Mesenchymal stem cell (in vitro differentiated cells and primary cell): ENCODE results near the gene TMEM45A.

Experiments used
- DNase-seq: peaks from one replicate; pipeline ENCODE4 v3.0.0-alpha.2; 2013
- H2AFZ ChIP-seq: one replicate; pipeline ENCODE4 v1.6.1; 2013; ENCODE audit warnings: low read depth, mild to moderate bottlenecking, control low read depth, inconsistent platforms, low read length, moderate library complexity
- H2AK5ac ChIP-seq: 2 replicates; pipeline ENCODE4 v1.6.1; 2013; ENCODE audit warnings: low read length, moderate library complexity, mild to moderate bottlenecking, inconsistent platforms; ENCODE audit not compliant: severe bottlenecking
- H2BK120ac ChIP-seq: one replicate; pipeline ENCODE4 v1.6.1; 2013; ENCODE audit warnings: low read depth, mild to moderate bottlenecking, inconsistent platforms, low read length, moderate library complexity
- H2BK12ac ChIP-seq, 2 experiments: one replicate each; pipeline ENCODE4 v1.6.1; 2013; ENCODE audit warnings: inconsistent platforms in 2 of 2, low read length in 2 of 2, mild to moderate bottlenecking in 2 of 2, moderate library complexity in 2 of 2, control low read depth in 1 of 2
- H2BK15ac ChIP-seq: one replicate; pipeline ENCODE4 v1.6.1; 2013; ENCODE audit warnings: mild to moderate bottlenecking, low read depth, inconsistent platforms; ENCODE audit not compliant: poor library complexity, severe bottlenecking
- H2BK5ac ChIP-seq: 2 replicates; pipeline ENCODE4 v1.6.1; 2013; ENCODE audit warnings: low read depth, mild to moderate bottlenecking, low read length, control low read depth, inconsistent platforms; ENCODE audit not compliant: poor library complexity, severe bottlenecking
- H3K14ac ChIP-seq, 2 experiments: one replicate each; pipeline ENCODE4 v1.6.1; 2013; ENCODE audit warnings: inconsistent platforms in 2 of 2, low read length in 2 of 2, control low read depth in 1 of 2, mild to moderate bottlenecking in 1 of 2, moderate library complexity in 1 of 2
- H3K18ac ChIP-seq, 2 experiments: one replicate each; pipeline ENCODE4 v1.6.1; 2013; ENCODE audit warnings: inconsistent platforms in 2 of 2, low read length in 2 of 2, control low read depth in 1 of 2, low read depth in 1 of 2, mild to moderate bottlenecking in 1 of 2
- H3K23ac ChIP-seq, 2 experiments: one replicate each; pipeline ENCODE4 v1.6.1; 2013; ENCODE audit warnings: inconsistent platforms in 2 of 2, low read length in 2 of 2, mild to moderate bottlenecking in 2 of 2, moderate library complexity in 2 of 2, control low read depth in 1 of 2
- H3K27ac ChIP-seq: 2 replicates; pipeline ENCODE4 v1.5.1; 2013; ENCODE audit warnings: mild to moderate bottlenecking, moderate library complexity, low read length, control low read depth, inconsistent platforms; ENCODE audit not compliant: poor library complexity, severe bottlenecking
- H3K27me3 ChIP-seq, 2 experiments: 2 replicates each; pipeline versions ENCODE4 v1.6.1 to v1.7.0; 2013; ENCODE audit warnings: low read length in 2 of 2, mild to moderate bottlenecking in 2 of 2, moderate library complexity in 2 of 2, control low read depth in 1 of 2, inconsistent platforms in 1 of 2; ENCODE audit not compliant: control insufficient read depth in 1 of 2, insufficient read depth in 1 of 2
- H3K36me3 ChIP-seq, 2 experiments: 2 replicates each; pipeline versions ENCODE4 v1.6.1 to v1.7.0; 2013; ENCODE audit warnings: low read length in 2 of 2, control low read depth in 1 of 2, inconsistent platforms in 1 of 2, low read depth in 1 of 2, mild to moderate bottlenecking in 1 of 2; ENCODE audit not compliant: insufficient read depth in 2 of 2, control insufficient read depth in 1 of 2
- H3K4ac ChIP-seq, 2 experiments: one replicate each; pipeline ENCODE4 v1.6.1; 2013; ENCODE audit warnings: inconsistent platforms in 2 of 2, low read length in 2 of 2, mild to moderate bottlenecking in 2 of 2, moderate library complexity in 2 of 2, control low read depth in 1 of 2, low read depth in 1 of 2
- H3K4me1 ChIP-seq: 2 replicates; pipeline ENCODE4 v1.6.1; 2013; ENCODE audit warnings: low read depth, low read length, control low read depth; ENCODE audit not compliant: control insufficient read depth, insufficient read depth
- H3K4me2 ChIP-seq: 2 replicates; pipeline ENCODE4 v1.6.1; 2013; ENCODE audit warnings: low read length, mild to moderate bottlenecking, inconsistent platforms; ENCODE audit not compliant: poor library complexity, severe bottlenecking
- H3K4me3 ChIP-seq, 2 experiments: 2 replicates each; pipeline versions ENCODE4 v1.5.1 to v1.7.0; 2013; ENCODE audit warnings: low read length in 2 of 2, mild to moderate bottlenecking in 2 of 2, control low read depth in 1 of 2, low read depth in 1 of 2; ENCODE audit not compliant: insufficient read depth in 1 of 2
- H3K79me1 ChIP-seq: replicated peaks from 2 replicates; pipeline ENCODE4 v1.6.1; 2013; ENCODE audit warnings: mild to moderate bottlenecking, control low read depth, low read length, inconsistent platforms; ENCODE audit not compliant: poor library complexity, severe bottlenecking
- H3K9ac ChIP-seq: 2 replicates; pipeline ENCODE4 v1.7.0; 2013; ENCODE audit warnings: mild to moderate bottlenecking, low read length, moderate library complexity
- H3K9me3 ChIP-seq: 2 replicates; pipeline ENCODE4 v1.7.0; 2013; ENCODE audit warnings: mild to moderate bottlenecking, low read length; ENCODE audit not compliant: control insufficient read depth
- H4K8ac ChIP-seq: one replicate; pipeline ENCODE4 v1.6.1; 2013; ENCODE audit warnings: inconsistent platforms, mild to moderate bottlenecking, low read length, moderate library complexity
- H4K91ac ChIP-seq: one replicate; pipeline ENCODE4 v1.6.1; 2013; ENCODE audit warnings: mild to moderate bottlenecking, low read length, inconsistent platforms
- WGBS: methylation state at CpG from one replicate; pipeline ENCODE4 v1.1.7; 2013; ENCODE audit warnings: mixed read lengths; 5-methylcytosine and 5-hydroxymethylcytosine counted together

Gene TMEM45A

DNA sequence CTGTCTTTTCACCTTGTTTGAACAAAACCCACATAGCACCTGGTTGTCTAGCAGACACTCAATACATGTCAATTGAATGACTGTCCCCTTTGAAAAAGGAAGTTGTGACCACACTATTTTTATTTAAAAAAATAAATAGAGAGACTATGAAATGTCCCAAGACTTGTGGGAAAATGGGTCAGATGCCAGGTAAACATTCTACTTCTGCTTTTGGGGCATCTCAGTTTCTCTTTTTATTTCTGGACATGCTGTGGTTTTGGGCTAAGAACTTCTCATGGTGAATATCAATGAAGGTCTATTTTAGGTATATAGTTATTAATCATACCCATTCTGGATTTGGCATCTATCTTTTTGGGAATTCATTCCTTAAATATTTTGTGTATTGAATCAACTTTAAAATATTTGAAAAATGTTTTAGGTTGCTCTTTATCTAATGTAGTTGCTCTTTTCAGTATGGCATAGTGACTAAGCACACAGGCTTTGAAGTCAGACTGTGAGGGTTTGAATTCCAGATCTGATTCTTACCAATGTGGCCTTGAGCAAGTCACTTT is 4.4 kb downstream of the TMEM45A start:
- Histone ChIP-seq H2BK5ac (no peak overlapping the region), H3K79me1 (peaks cover 26% of the 10 kb centered on the region), H2AFZ (no peak overlapping the region), H4K8ac (no peak overlapping the region), H3K23ac (no peak overlapping the region), H3K18ac (no peak overlapping the region), H3K4me1 (peaks cover 5% of the 10 kb centered on the region), H3K4me3 (no peak overlapping the region), H4K91ac (no peak overlapping the region), H3K4ac (no peak overlapping the region), H3K9ac (no peak overlapping the region), H3K9me3 (no peaks in the 10 kb centered on the region), H2BK120ac (no peak overlapping the region), H2BK12ac (no peak overlapping the region), H2AK5ac (peak overlapping the region; percentile 91), H3K27ac (peak overlapping the region; percentile 49), H3K14ac (no peak overlapping the region), H3K4me2 (no peak overlapping the region), H3K27me3 (no peaks in the 10 kb centered on the region), H3K36me3 (no peaks in the 10 kb centered on the region), H2BK15ac (no peak overlapping the region)
- peak; percentile 12 for DNase-seq

DNA sequence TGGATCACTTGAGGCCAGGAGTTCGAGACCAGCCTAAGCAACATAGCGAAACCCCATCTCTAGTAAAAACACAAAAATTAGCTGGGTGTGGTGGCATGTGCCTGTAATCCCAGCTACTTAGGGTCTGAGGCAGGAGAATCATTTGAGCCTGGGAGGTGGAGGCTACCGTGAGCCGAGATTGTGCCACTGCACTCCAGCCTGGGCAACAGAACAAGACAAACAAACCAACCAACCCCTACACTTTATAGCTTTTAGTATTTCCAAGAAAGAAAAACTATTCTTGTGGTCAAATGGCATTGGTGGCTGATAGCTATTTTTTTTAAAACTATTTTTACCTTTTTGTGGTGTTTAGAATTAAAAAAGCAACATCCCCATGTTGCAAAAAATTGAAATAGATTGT is 7.2 kb downstream of the TMEM45A start:
- H2BK5ac ChIP-seq = no peak overlapping the region
- no peak overlapping the region for H4K8ac ChIP-seq
- no peak overlapping the region for H3K4me2 ChIP-seq
- H3K4ac ChIP-seq = no peak overlapping the region
- H3K9me3 ChIP-seq = no peaks in the 10 kb centered on the region
- no peak overlapping the region for H3K23ac ChIP-seq
- H3K27ac ChIP-seq = no peak overlapping the region
- H2AK5ac ChIP-seq = no peak overlapping the region
- H3K36me3 ChIP-seq = no peaks in the 10 kb centered on the region
- peaks cover 29% of the 10 kb centered on the region for H3K79me1 ChIP-seq
- DNase-seq = no peak
- no peak overlapping the region for H4K91ac ChIP-seq
- H3K4me3 ChIP-seq = no peak overlapping the region
- WGBS = 100% methylated on average over 1 of the region's 4 CpGs
- H2BK12ac ChIP-seq = no peak overlapping the region
- peaks cover 3% of the 10 kb centered on the region for H3K4me1 ChIP-seq
- H3K18ac ChIP-seq = no peak overlapping the region
- H2BK120ac ChIP-seq = no peak overlapping the region
- H3K27me3 ChIP-seq = no peaks in the 10 kb centered on the region
- H2AFZ ChIP-seq = no peak overlapping the region
- H3K14ac ChIP-seq = no peak overlapping the region
- no peak overlapping the region for H2BK15ac ChIP-seq
- H3K9ac ChIP-seq = no peak overlapping the region

DNA sequence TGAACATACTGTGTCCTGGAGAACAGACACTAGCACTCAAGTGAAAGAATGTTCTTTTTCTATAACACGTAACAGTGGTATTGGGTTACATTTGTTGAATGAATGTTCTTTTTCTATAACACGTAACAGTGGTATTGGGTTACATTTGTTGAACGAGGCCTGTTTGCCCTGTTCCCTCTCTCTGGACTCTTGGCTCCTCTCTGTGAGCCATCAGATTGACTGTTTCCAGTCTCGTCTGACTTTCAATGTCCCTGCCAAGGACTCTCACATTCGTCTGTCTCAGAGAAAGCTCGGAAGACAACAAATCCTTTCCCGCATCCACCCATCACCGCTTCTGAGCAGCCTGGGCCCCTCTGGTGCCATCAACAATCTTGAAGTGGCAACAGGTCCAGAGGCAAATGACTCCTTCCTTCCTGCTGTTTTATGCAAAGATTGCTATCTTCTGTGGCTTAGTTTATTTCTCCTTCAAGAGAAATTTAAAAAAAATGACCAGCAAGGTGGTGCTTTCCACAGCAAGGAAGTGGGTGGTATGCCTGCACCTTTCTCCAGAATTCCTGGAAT is 8.0 kb downstream of the TMEM45A start:
- H3K4ac ChIP-seq = no peak overlapping the region

DNA sequence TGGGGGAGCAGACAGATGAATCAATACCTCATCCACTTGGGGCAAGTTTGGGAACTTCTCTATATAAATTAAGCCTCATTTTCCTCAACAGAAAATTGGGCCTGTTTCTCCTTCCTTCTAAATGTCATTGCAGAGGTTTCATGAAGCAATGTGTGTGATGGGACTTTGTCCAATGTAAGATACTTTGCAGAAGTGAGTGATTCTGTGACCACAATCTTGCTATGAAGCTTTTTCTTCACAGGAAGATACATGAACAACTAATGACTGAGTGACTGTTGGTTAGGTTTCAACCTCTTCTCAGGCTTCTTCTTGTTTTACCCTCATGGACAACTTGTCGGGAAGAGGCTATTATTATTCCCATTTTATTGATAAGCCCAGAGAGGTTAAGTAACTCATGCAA is 11.0 kb downstream of the TMEM45A start:
- H3K23ac ChIP-seq = no peak overlapping the region
- no peak overlapping the region for H2AFZ ChIP-seq
- WGBS = 100% methylated on average over 1 of the region's 1 CpG

More for the DNA sequence above, 8.0 kb downstream of the TMEM45A start:
- H3K4me2 ChIP-seq = no peak overlapping the region
- H2BK5ac ChIP-seq = no peak overlapping the region
- H3K27ac ChIP-seq = no peak overlapping the region
- H3K36me3 ChIP-seq = no peaks in the 10 kb centered on the region
- no peak overlapping the region for H2BK12ac ChIP-seq
- no peak overlapping the region for H3K9ac ChIP-seq
- no peak overlapping the region for H4K91ac ChIP-seq
- H3K4me1 ChIP-seq = peaks cover 3% of the 10 kb centered on the region
- H3K14ac ChIP-seq = no peak overlapping the region
- H3K4me3 ChIP-seq = no peak overlapping the region
- no peak overlapping the region for H2BK15ac ChIP-seq
- no peak overlapping the region for H3K18ac ChIP-seq
- H2BK120ac ChIP-seq = no peak overlapping the region
- H2AFZ ChIP-seq = no peak overlapping the region
- WGBS = 75% methylated on average over 8 of the region's 8 CpGs
- H3K23ac ChIP-seq = no peak overlapping the region
- H3K27me3 ChIP-seq = no peaks in the 10 kb centered on the region
- peak overlapping the region; percentile 67 for H2AK5ac ChIP-seq
- peaks cover 25% of the 10 kb centered on the region for H3K79me1 ChIP-seq
- H4K8ac ChIP-seq = no peak overlapping the region
- no peaks in the 10 kb centered on the region for H3K9me3 ChIP-seq
- no peak for DNase-seq

More for the DNA sequence above, 11.0 kb downstream of the TMEM45A start:
- H4K91ac ChIP-seq = no peak overlapping the region
- no peak overlapping the region for H2BK12ac ChIP-seq
- H3K4me2 ChIP-seq = no peak overlapping the region
- H4K8ac ChIP-seq = no peak overlapping the region
- H3K4me1 ChIP-seq = peaks cover 3% of the 10 kb centered on the region
- no peak overlapping the region for H2BK120ac ChIP-seq
- no peak overlapping the region for H3K14ac ChIP-seq
- no peak overlapping the region for H2BK5ac ChIP-seq
- no peak overlapping the region for H2BK15ac ChIP-seq
- H3K27me3 ChIP-seq = no peaks in the 10 kb centered on the region
- no peak overlapping the region for H3K4ac ChIP-seq
- no peaks in the 10 kb centered on the region for H3K36me3 ChIP-seq
- no peak for DNase-seq
- no peak overlapping the region for H3K4me3 ChIP-seq
- H3K79me1 ChIP-seq = peaks cover 30% of the 10 kb centered on the region
- H3K27ac ChIP-seq = no peak overlapping the region
- H3K9ac ChIP-seq = no peak overlapping the region
- H2AK5ac ChIP-seq = no peak overlapping the region
- H3K9me3 ChIP-seq = no peaks in the 10 kb centered on the region
- no peak overlapping the region for H3K18ac ChIP-seq
